Measurements from ENCODE around the gene BCHE.

BCHE gene

DNA sequence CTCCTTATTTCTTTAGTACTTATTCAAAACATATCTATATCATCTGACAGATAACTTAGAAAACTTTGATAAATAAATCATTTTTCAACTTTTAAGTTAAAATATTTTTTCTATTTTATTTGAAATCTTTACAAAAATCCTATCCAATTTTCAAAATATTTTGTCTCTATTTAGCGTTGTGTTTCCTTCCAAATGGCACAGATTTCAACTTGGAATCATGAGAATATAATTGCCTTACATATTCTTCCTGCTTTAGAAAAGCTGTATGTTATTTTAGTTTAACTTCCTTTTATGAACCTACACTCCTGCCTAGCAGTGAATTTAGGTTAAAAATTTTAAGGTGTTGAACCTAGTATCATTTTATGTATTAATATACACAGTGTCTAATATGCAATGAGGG, 38.2 kb downstream of the BCHE start:
- no peaks in the 10 kb centered on the region for H3K79me1 ChIP-seq (ENCODE audit: low read length)
- no peak overlapping the region for H3K23ac ChIP-seq (ENCODE audit: low read length)
- H3K79me2 ChIP-seq (ENCODE audit: control insufficient read depth, insufficient read depth, low read length), result no peaks in the 10 kb centered on the region
- H2BK5ac ChIP-seq (ENCODE audit: low read length), result no peak overlapping the region
- H3K27ac ChIP-seq (ENCODE audit: low read depth, low read length), result no peak overlapping the region
- no peak overlapping the region for H2BK120ac ChIP-seq (ENCODE audit: low read depth, low read length)
- no peak overlapping the region for H3K18ac ChIP-seq (ENCODE audit: low read length)
- H4K5ac ChIP-seq (ENCODE audit: low read length), result no peak overlapping the region
- no peaks in the 10 kb centered on the region for H3K27me3 ChIP-seq (ENCODE audit: insufficient read depth, low read length, poor library complexity)
- H3K4me3 ChIP-seq (ENCODE audit: low read length), result no peak overlapping the region
- no peaks in the 10 kb centered on the region for H3K36me3 ChIP-seq (ENCODE audit: control insufficient read depth, insufficient read depth, low read length)
- H3K56ac ChIP-seq (ENCODE audit: low read length), result no peak overlapping the region
- H3K4me1 ChIP-seq (ENCODE audit: control insufficient read depth, low read depth, low read length), result no peaks in the 10 kb centered on the region
- H3K4me2 ChIP-seq (ENCODE audit: low read length), result no peak overlapping the region
- no peak overlapping the region for H2BK15ac ChIP-seq (replicated peaks; ENCODE audit: low read depth)
- H3K4ac ChIP-seq (ENCODE audit: low read depth, low read length), result no peak overlapping the region
- H2AK5ac ChIP-seq (ENCODE audit: low read length), result no peak overlapping the region
- WGBS (ENCODE audit: extremely low coverage, insufficient coverage, low lambda C conversion rate), result no CpG with 5 or more reads among the region's 1 CpG
- no peak overlapping the region for H3K9ac ChIP-seq (ENCODE audit: low read length)
- no peak for DNase-seq
- H4K8ac ChIP-seq (ENCODE audit: low read depth, low read length), result no peak overlapping the region

DNA sequence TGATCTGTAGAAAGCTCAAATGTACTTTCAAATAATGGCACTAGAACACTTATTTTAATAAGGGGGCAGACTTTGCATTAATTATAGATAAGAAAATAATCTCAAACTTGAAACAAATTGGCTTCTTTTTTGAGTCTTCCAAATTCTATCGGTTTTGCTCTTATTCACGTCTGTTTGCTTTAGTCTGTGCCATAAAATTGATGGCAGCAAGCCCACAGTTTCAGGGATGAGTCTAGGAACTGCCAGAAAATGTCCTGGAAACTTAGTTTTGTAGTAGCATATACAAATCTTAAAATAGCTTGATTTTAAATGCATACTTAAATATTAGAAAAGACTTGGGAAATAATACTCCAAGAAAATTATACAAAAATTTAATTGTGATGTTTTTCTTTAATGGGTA, 39.7 kb downstream of the BCHE start:
- no peaks in the 10 kb centered on the region for H3K27me3 ChIP-seq (ENCODE audit: insufficient read depth, low read length, poor library complexity)

DNA sequence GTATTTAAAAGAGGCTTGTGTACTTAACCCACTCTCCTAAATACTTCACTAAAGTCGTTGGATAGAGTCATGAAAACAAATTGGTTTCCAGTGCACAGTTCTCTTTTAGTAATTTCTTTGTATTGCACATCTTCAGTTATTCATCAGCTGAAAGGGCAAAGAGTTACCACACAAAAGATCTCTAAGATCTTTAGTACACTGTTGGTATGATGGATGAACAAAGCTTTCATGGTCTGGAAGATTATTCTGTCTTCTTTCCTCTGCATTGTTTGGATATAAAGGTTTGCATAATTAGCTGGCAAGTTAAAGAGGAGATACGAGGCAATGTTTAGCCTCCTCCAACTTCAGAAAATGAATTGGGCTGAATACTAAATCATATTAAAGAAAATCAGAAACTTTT, 40.5 kb downstream of the BCHE start:
- H4K8ac ChIP-seq (ENCODE audit: low read depth, low read length), result no peak overlapping the region
- no peak overlapping the region for H3K27ac ChIP-seq (ENCODE audit: low read depth, low read length)
- no CpG with 5 or more reads among the region's 2 CpGs for WGBS (ENCODE audit: extremely low coverage, insufficient coverage, low lambda C conversion rate)
- no peak overlapping the region for H2AK5ac ChIP-seq (ENCODE audit: low read length)
- no peak overlapping the region for H2BK15ac ChIP-seq (replicated peaks; ENCODE audit: low read depth)
- H3K4me2 ChIP-seq (ENCODE audit: low read length), result no peak overlapping the region
- H2BK120ac ChIP-seq (ENCODE audit: low read depth, low read length), result no peak overlapping the region
- H3K4me3 ChIP-seq (ENCODE audit: low read length), result no peak overlapping the region
- no peak overlapping the region for H2BK5ac ChIP-seq (ENCODE audit: low read length)
- no peaks in the 10 kb centered on the region for H3K36me3 ChIP-seq (ENCODE audit: control insufficient read depth, insufficient read depth, low read length)
- DNase-seq, result no peak
- H3K18ac ChIP-seq (ENCODE audit: low read length), result no peak overlapping the region
- no peaks in the 10 kb centered on the region for H3K79me2 ChIP-seq (ENCODE audit: control insufficient read depth, insufficient read depth, low read length)
- no peak overlapping the region for H3K9ac ChIP-seq (ENCODE audit: low read length)
- H4K5ac ChIP-seq (ENCODE audit: low read length), result no peak overlapping the region
- no peaks in the 10 kb centered on the region for H3K79me1 ChIP-seq (ENCODE audit: low read length)
- no peaks in the 10 kb centered on the region for H3K27me3 ChIP-seq (ENCODE audit: insufficient read depth, low read length, poor library complexity)
- H3K56ac ChIP-seq (ENCODE audit: low read length), result no peak overlapping the region
- no peak overlapping the region for H3K23ac ChIP-seq (ENCODE audit: low read length)
- no peaks in the 10 kb centered on the region for H3K4me1 ChIP-seq (ENCODE audit: control insufficient read depth, low read depth, low read length)
- no peak overlapping the region for H3K4ac ChIP-seq (ENCODE audit: low read depth, low read length)

More for the DNA sequence above, 39.7 kb downstream of the BCHE start:
- Histone ChIP-seq H3K56ac (ENCODE audit: low read length) (no peak overlapping the region), H3K79me2 (ENCODE audit: control insufficient read depth, insufficient read depth, low read length) (no peaks in the 10 kb centered on the region), H3K18ac (ENCODE audit: low read length) (no peak overlapping the region), H3K36me3 (ENCODE audit: control insufficient read depth, insufficient read depth, low read length) (no peaks in the 10 kb centered on the region), H3K27ac (ENCODE audit: low read depth, low read length) (no peak overlapping the region), H3K23ac (ENCODE audit: low read length) (no peak overlapping the region), H3K4me2 (ENCODE audit: low read length) (no peak overlapping the region), H2BK15ac (replicated peaks; ENCODE audit: low read depth) (no peak overlapping the region), H2AK5ac (ENCODE audit: low read length) (no peak overlapping the region), H2BK120ac (ENCODE audit: low read depth, low read length) (no peak overlapping the region), H3K9ac (ENCODE audit: low read length) (no peak overlapping the region), H3K4ac (ENCODE audit: low read depth, low read length) (no peak overlapping the region), H2BK5ac (ENCODE audit: low read length) (no peak overlapping the region), H4K5ac (ENCODE audit: low read length) (no peak overlapping the region), H3K79me1 (ENCODE audit: low read length) (no peaks in the 10 kb centered on the region), H3K4me3 (ENCODE audit: low read length) (no peak overlapping the region), H4K8ac (ENCODE audit: low read depth, low read length) (no peak overlapping the region), H3K4me1 (ENCODE audit: control insufficient read depth, low read depth, low read length) (no peaks in the 10 kb centered on the region)
- DNase-seq, result no peak
- no CpG with 5 or more reads among the region's 2 CpGs for WGBS (ENCODE audit: extremely low coverage, insufficient coverage, low lambda C conversion rate)

DNA sequence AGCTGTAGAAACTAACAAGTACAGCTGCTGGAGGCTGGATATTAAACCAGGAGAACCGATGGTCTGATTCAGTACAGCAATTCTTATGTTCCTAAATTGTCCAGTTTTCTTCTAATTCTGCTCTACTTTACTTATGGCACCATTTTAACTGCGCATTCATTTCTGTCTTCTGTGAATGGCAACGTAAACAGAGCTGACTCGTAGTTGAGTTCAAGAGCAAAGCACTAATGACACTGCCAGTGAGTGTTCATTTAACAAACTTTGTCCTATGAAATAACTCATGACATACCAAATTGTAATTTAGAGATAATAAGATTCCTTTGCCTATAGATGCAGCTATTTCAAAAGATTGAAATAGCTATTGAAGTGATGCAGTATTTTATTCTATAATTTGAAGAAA, 48.7 kb downstream of the BCHE start:
- no peak overlapping the region for H3K4me2 ChIP-seq (ENCODE audit: low read length)
- no peak overlapping the region for H2BK5ac ChIP-seq (ENCODE audit: low read length)
- no peak overlapping the region for H3K4me3 ChIP-seq (ENCODE audit: low read length)
- no peak overlapping the region for H4K5ac ChIP-seq (ENCODE audit: low read length)
- no peak overlapping the region for H2AK5ac ChIP-seq (ENCODE audit: low read length)
- H3K79me1 ChIP-seq (ENCODE audit: low read length), result no peaks in the 10 kb centered on the region
- H2BK15ac ChIP-seq (replicated peaks; ENCODE audit: low read depth), result no peak overlapping the region
- H2BK120ac ChIP-seq (ENCODE audit: low read depth, low read length), result no peak overlapping the region
- no peak overlapping the region for H4K8ac ChIP-seq (ENCODE audit: low read depth, low read length)
- H3K36me3 ChIP-seq (ENCODE audit: control insufficient read depth, insufficient read depth, low read length), result no peaks in the 10 kb centered on the region
- no peak overlapping the region for H3K4ac ChIP-seq (ENCODE audit: low read depth, low read length)
- WGBS (ENCODE audit: extremely low coverage, insufficient coverage, low lambda C conversion rate), result no CpG with 5 or more reads among the region's 4 CpGs
- H3K4me1 ChIP-seq (ENCODE audit: control insufficient read depth, low read depth, low read length), result no peaks in the 10 kb centered on the region
- H3K56ac ChIP-seq (ENCODE audit: low read length), result no peak overlapping the region
- H3K18ac ChIP-seq (ENCODE audit: low read length), result no peak overlapping the region
- no peak for DNase-seq
- no peaks in the 10 kb centered on the region for H3K79me2 ChIP-seq (ENCODE audit: control insufficient read depth, insufficient read depth, low read length)
- H3K27ac ChIP-seq (ENCODE audit: low read depth, low read length), result no peak overlapping the region
- no peaks in the 10 kb centered on the region for H3K27me3 ChIP-seq (ENCODE audit: insufficient read depth, low read length, poor library complexity)
- H3K23ac ChIP-seq (ENCODE audit: low read length), result no peak overlapping the region
- H3K9ac ChIP-seq (ENCODE audit: low read length), result no peak overlapping the region

DNA sequence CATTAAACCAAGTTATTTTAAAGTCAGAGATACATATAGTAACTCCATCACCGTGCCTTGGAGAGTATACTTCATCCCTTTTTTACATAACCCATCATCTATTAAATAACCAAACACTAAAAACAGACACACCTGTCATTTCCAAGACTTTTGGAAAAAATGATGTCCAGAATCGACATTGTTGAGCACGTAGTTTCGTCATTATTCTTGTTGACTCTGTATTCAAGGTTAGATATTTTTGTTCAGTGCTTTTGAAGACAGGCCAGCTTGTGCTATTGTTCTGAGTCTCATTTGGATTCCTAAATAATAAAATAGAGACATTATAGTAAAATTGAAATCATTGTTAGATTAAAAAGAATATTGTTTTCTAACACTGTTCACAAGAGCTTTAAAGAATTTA, 51.2 kb downstream of the BCHE start:
- WGBS (ENCODE audit: extremely low coverage, insufficient coverage, low lambda C conversion rate), result no CpG with 5 or more reads among the region's 4 CpGs
- Histone ChIP-seq H2BK15ac (replicated peaks; ENCODE audit: low read depth) (no peak overlapping the region), H3K27ac (ENCODE audit: low read depth, low read length) (no peak overlapping the region), H3K56ac (ENCODE audit: low read length) (no peak overlapping the region), H4K8ac (ENCODE audit: low read depth, low read length) (no peak overlapping the region), H3K4me2 (ENCODE audit: low read length) (no peak overlapping the region), H3K4ac (ENCODE audit: low read depth, low read length) (no peak overlapping the region), H3K9ac (ENCODE audit: low read length) (no peak overlapping the region), H3K23ac (ENCODE audit: low read length) (no peak overlapping the region), H3K18ac (ENCODE audit: low read length) (no peak overlapping the region), H4K5ac (ENCODE audit: low read length) (no peak overlapping the region), H2AK5ac (ENCODE audit: low read length) (no peak overlapping the region), H3K27me3 (ENCODE audit: insufficient read depth, low read length, poor library complexity) (no peaks in the 10 kb centered on the region), H3K4me1 (ENCODE audit: control insufficient read depth, low read depth, low read length) (no peaks in the 10 kb centered on the region), H3K36me3 (ENCODE audit: control insufficient read depth, insufficient read depth, low read length) (no peaks in the 10 kb centered on the region), H3K79me2 (ENCODE audit: control insufficient read depth, insufficient read depth, low read length) (no peaks in the 10 kb centered on the region), H2BK120ac (ENCODE audit: low read depth, low read length) (no peak overlapping the region), H3K79me1 (ENCODE audit: low read length) (no peaks in the 10 kb centered on the region), H2BK5ac (ENCODE audit: low read length) (no peak overlapping the region), H3K4me3 (ENCODE audit: low read length) (no peak overlapping the region)
- no peak for DNase-seq

DNA sequence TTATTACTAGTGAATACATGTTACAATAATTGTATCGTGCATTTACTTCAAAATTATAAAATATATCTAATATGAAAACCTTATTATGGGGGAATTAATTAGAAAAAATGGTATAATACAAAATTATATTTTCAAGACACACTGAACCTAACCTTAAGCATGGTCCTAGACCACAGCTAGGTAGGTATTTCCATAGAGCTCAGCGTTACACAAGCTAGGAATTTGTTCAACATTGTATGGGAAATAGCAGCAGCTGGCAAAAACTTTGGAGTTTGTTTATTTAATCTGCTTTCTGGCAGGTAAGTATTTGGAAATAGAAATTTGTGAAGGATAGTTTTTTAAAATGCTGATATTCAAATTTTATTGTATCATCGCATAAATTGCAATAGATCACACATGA, 52.9 kb downstream of the BCHE start:
- Histone ChIP-seq H3K27me3 (ENCODE audit: insufficient read depth, low read length, poor library complexity) (no peaks in the 10 kb centered on the region), H3K18ac (ENCODE audit: low read length) (no peak overlapping the region), H2BK5ac (ENCODE audit: low read length) (no peak overlapping the region), H3K27ac (ENCODE audit: low read depth, low read length) (no peak overlapping the region), H2BK120ac (ENCODE audit: low read depth, low read length) (no peak overlapping the region), H3K4me3 (ENCODE audit: low read length) (no peak overlapping the region), H4K5ac (ENCODE audit: low read length) (no peak overlapping the region), H3K36me3 (ENCODE audit: control insufficient read depth, insufficient read depth, low read length) (no peaks in the 10 kb centered on the region), H3K23ac (ENCODE audit: low read length) (no peak overlapping the region), H2BK15ac (replicated peaks; ENCODE audit: low read depth) (no peak overlapping the region), H3K4me1 (ENCODE audit: control insufficient read depth, low read depth, low read length) (no peaks in the 10 kb centered on the region), H3K4me2 (ENCODE audit: low read length) (no peak overlapping the region), H3K9ac (ENCODE audit: low read length) (no peak overlapping the region), H4K8ac (ENCODE audit: low read depth, low read length) (no peak overlapping the region), H3K79me2 (ENCODE audit: control insufficient read depth, insufficient read depth, low read length) (no peaks in the 10 kb centered on the region), H3K79me1 (ENCODE audit: low read length) (no peaks in the 10 kb centered on the region), H3K56ac (ENCODE audit: low read length) (no peak overlapping the region), H2AK5ac (ENCODE audit: low read length) (no peak overlapping the region), H3K4ac (ENCODE audit: low read depth, low read length) (no peak overlapping the region)
- 100% methylated on average over 1 of the region's 3 CpGs for WGBS (ENCODE audit: extremely low coverage, insufficient coverage, low lambda C conversion rate)
- DNase-seq, result no peak
